CD14-positive monocyte (primary cell): ENCODE measurements around the gene LRP8. TPM values are rescaled to one million over a fixed set of nuclear protein-coding genes. Genes with fewer than 3 reads are reported as not detected.

Experiments used
- DNase-seq, 3 donors: peaks; one replicate each; pipeline ENCODE4 v3.0.0-alpha.2; 2011 to 2022
- H2AFZ ChIP-seq: 2 replicates; pipeline ENCODE4 v1.6.0; 2012; ENCODE audit warnings: mild to moderate bottlenecking, low read depth, low read length, inconsistent platforms; ENCODE audit not compliant: insufficient read depth, poor library complexity, severe bottlenecking
- H3K27ac ChIP-seq, 2 donors: 1 replicate in 1 of 2; 2 replicates in 1 of 2; pipeline ENCODE4 v1.5.1; 2012 to 2013; ENCODE audit warnings: low read length in 2 of 2, control low read depth in 1 of 2, inconsistent platforms in 1 of 2, low read depth in 1 of 2, mild to moderate bottlenecking in 1 of 2
- H3K27me3 ChIP-seq, 2 donors: one replicate each; pipeline versions ENCODE4 v1.6.0 to v1.6.1; 2011 to 2013; ENCODE audit warnings: low read length in 2 of 2; ENCODE audit not compliant: control insufficient read depth in 2 of 2, insufficient read depth in 2 of 2
- H3K36me3 ChIP-seq, 2 donors: replicated peaks in 1 of 2; 1 replicate in 1 of 2; 2 replicates in 1 of 2; pipeline versions ENCODE4 v1.5.1 to v1.6.1; 2012 to 2013; ENCODE audit warnings: low read length in 2 of 2, control low read depth in 1 of 2, inconsistent platforms in 1 of 2, mild to moderate bottlenecking in 1 of 2; ENCODE audit not compliant: insufficient read depth in 2 of 2, control insufficient read depth in 1 of 2
- H3K4me1 ChIP-seq, 2 donors: 1 replicate in 1 of 2; 2 replicates in 1 of 2; pipeline versions ENCODE4 v1.5.1 to v1.6.1; 2012 to 2013; ENCODE audit warnings: low read length in 2 of 2, control low read depth in 1 of 2, inconsistent platforms in 1 of 2, mild to moderate bottlenecking in 1 of 2, moderate library complexity in 1 of 2; ENCODE audit not compliant: insufficient read depth in 2 of 2, control insufficient read depth in 1 of 2
- H3K4me2 ChIP-seq: replicated peaks from 2 replicates; pipeline ENCODE3; 2012; ENCODE audit warnings: low read length, moderate library complexity, mild to moderate bottlenecking; ENCODE audit not compliant: poor library complexity, severe bottlenecking; ENCODE audit errors: extremely low read depth
- H3K4me3 ChIP-seq, 3 experiments: fragments of 200-600 bp in 1 of 3; sonication (generic) in 1 of 3; replicated peaks in 1 of 3; 1 replicate in 2 of 3; 2 replicates in 1 of 3; pipeline ENCODE4 v1.5.1; 2011 to 2013; ENCODE audit warnings: low read length in 3 of 3, mild to moderate bottlenecking in 3 of 3, control low read depth in 2 of 3, low read depth in 2 of 3, inconsistent platforms in 1 of 3, moderate library complexity in 1 of 3
- H3K79me2 ChIP-seq: 2 replicates; pipeline ENCODE4 v1.6.0; 2012; ENCODE audit warnings: mild to moderate bottlenecking, control low read depth, inconsistent platforms, low read length, moderate library complexity; ENCODE audit not compliant: insufficient read depth
- H3K9ac ChIP-seq: 2 replicates; pipeline ENCODE4 v1.6.0; 2017; ENCODE audit warnings: low read length, mild to moderate bottlenecking; ENCODE audit not compliant: insufficient read depth, poor library complexity, severe bottlenecking
- H3K9me3 ChIP-seq, 2 donors: replicated peaks in 1 of 2; 1 replicate in 1 of 2; 2 replicates in 1 of 2; pipeline versions ENCODE4 v1.5.1 to v1.6.1; 2012 to 2013; ENCODE audit warnings: low read length in 2 of 2, control low read depth in 1 of 2; ENCODE audit not compliant: control insufficient read depth in 1 of 2, insufficient read depth in 1 of 2
- H4K20me1 ChIP-seq: 2 replicates; pipeline ENCODE4 v1.6.0; 2012; ENCODE audit warnings: mild to moderate bottlenecking, low read length, control low read depth, moderate library complexity; ENCODE audit not compliant: insufficient read depth
- H3K27ac Mint-ChIP-seq, 7 donors: one replicate each; pipeline ENCODE4 v1.8.0; 2020; ENCODE audit warnings: mild to moderate bottlenecking in 7 of 7, mixed read lengths in 7 of 7, moderate library complexity in 6 of 7, inconsistent platforms in 2 of 7
- H3K27me3 Mint-ChIP-seq, 3 donors: one replicate each; pipeline ENCODE4 v1.8.0; 2021 to 2022; ENCODE audit warnings: low read depth in 3 of 3, mild to moderate bottlenecking in 3 of 3, mixed read lengths in 3 of 3, moderate library complexity in 3 of 3, inconsistent platforms in 1 of 3
- H3K36me3 Mint-ChIP-seq, 2 donors: one replicate each; pipeline ENCODE4 v1.8.0; 2020; ENCODE audit warnings: mixed read lengths in 2 of 2, inconsistent platforms in 1 of 2, mild to moderate bottlenecking in 1 of 2
- H3K4me1 Mint-ChIP-seq: one replicate; pipeline ENCODE4 v1.8.0; 2020; ENCODE audit warnings: mild to moderate bottlenecking, mixed read lengths
- H3K4me3 Mint-ChIP-seq, 2 donors: one replicate each; pipeline ENCODE4 v1.8.0; 2020; ENCODE audit warnings: mild to moderate bottlenecking in 2 of 2, mixed read lengths in 2 of 2, moderate library complexity in 1 of 2
- H3K9me3 Mint-ChIP-seq, 7 donors: one replicate each; pipeline ENCODE4 v1.8.0; 2020 to 2022; ENCODE audit warnings: mixed read lengths in 7 of 7, mild to moderate bottlenecking in 6 of 7, moderate library complexity in 6 of 7, inconsistent platforms in 2 of 7
- WGBS: methylation state at CpG from one replicate; pipeline ENCODE4 v1.1.5; 2013; ENCODE audit warnings: missing lambda C conversion rate; ENCODE audit not compliant: insufficient coverage; 5-methylcytosine and 5-hydroxymethylcytosine counted together
- intact Hi-C, 2 donors: fragments of 100-400 bp; cut with micrococcal nuclease; formaldehyde crosslinking; loops; one replicate each; pipeline versions ENCODE4 v1.15.0 to v1.15.1; 2023
- polyA plus RNA-seq, 3 donors: library from polyadenylated mRNA; depleted of rRNA in 1 of 3; unstranded in 2 of 3; stranded (reverse) in 1 of 3; fragments of 300-500 nt in 2 of 3; fragments of >200 nt in 1 of 3; fragmentation: Illumina TruSeq in 2 of 3; gene quantifications; 1 replicate in 2 of 3; 2 replicates in 1 of 3; pipeline ENCODE4 v1.2.3, GENCODE V29; 2012 to 2021
- TF ChIP-seq, protein P1 (sequence below): fragments of 200-600 bp; IDR thresholded peaks from one replicate; pipeline ENCODE4 v1.8.0; 2022; ENCODE audit warnings: antibody characterized with exemption, mild to moderate bottlenecking

Gene LRP8
- polyA plus RNA-seq, 3 donors = 0.76 to 11.3 (median 0.95) TPM

DNA sequence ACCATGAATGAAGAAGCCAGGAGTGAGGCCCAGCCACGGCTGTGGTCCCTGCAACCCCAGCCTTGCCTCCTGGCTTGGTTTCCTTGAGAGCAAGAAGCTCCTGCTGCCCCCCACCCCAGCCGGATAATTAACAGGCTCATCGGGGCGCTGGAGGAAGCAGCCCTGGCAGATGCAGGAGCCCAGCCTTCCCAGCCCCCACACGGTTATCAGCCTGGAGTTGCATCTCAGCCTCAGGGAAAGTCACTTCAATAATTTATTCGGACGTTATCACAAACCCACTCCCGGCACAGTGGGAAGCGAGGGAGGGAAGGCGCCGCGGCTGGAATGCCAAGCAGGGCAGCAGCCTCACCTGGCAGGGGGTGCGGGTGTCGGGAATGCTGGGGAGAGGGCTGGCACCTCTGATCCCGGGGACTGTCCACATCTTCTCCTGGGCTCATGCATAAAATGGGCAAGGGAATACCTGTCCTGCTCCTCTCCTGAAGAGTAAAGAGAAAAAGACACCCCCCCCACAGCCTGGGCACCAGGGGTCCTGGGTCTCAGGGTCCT is 43.3 kb upstream of the LRP8 start:
- Histone ChIP-seq H3K4me1 (peaks cover 24 to 28% of the 10 kb centered on the region in 2 donors), H4K20me1 (no peaks in the 10 kb centered on the region), H3K27ac (no peak overlapping the region), H3K27me3 (no peaks in the 10 kb centered on the region), H3K79me2 (no peaks in the 10 kb centered on the region), H3K36me3 (no peaks in the 10 kb centered on the region), H3K4me2 (no peak overlapping the region), H3K9ac (no peak overlapping the region), H2AFZ (no peak overlapping the region), H3K9me3 (no peaks in the 10 kb centered on the region), H3K4me3 (no peak overlapping the region)
- no peaks in the 10 kb centered on the region for H3K36me3 Mint-ChIP-seq
- intact Hi-C loops = no loop called here
- peaks cover 26% of the 10 kb centered on the region for H3K4me1 Mint-ChIP-seq
- TF ChIP-seq, protein P1, sequence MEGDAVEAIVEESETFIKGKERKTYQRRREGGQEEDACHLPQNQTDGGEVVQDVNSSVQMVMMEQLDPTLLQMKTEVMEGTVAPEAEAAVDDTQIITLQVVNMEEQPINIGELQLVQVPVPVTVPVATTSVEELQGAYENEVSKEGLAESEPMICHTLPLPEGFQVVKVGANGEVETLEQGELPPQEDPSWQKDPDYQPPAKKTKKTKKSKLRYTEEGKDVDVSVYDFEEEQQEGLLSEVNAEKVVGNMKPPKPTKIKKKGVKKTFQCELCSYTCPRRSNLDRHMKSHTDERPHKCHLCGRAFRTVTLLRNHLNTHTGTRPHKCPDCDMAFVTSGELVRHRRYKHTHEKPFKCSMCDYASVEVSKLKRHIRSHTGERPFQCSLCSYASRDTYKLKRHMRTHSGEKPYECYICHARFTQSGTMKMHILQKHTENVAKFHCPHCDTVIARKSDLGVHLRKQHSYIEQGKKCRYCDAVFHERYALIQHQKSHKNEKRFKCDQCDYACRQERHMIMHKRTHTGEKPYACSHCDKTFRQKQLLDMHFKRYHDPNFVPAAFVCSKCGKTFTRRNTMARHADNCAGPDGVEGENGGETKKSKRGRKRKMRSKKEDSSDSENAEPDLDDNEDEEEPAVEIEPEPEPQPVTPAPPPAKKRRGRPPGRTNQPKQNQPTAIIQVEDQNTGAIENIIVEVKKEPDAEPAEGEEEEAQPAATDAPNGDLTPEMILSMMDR = no peak
- peaks cover 0 to under 1% (median 0%) of the 10 kb centered on the region in 7 donors for H3K9me3 Mint-ChIP-seq
- WGBS = 80% methylated on average over 12 of the region's 15 CpGs
- peaks cover 2 to 4% (median 3%) of the 10 kb centered on the region in 3 donors for H3K27me3 Mint-ChIP-seq
- H3K4me3 Mint-ChIP-seq = no peak overlapping the region
- no peak for DNase-seq
- no peak overlapping the region for H3K27ac Mint-ChIP-seq

DNA sequence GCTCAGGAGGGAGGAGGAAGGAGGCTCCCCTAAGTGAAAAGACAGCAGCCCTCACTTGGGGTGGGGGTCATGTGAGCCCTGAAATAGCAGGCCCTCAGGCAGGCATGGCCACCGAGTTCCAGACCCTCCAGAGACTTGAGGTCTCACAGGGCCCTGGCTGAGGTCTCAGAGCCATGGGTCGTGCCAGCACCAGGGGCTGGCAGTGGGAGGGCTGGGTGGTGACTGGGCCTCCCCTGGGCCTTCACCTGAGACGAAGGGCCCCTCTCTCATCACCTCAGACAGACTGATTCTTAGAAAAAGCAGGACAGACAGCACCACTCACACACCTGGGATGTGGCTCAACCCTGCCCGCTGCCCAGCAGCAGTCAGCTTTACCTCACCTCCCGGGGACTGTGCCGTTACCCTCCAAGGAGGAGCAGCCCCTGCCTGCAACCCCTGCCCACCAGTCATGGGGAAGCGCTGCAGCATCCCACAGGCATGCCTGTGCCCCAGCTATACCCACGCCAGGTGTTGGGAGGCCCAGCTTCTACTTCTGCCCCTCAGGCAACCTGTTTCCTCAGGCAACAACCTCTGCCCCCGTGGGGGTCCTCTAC is 42.6 kb upstream of the LRP8 start:
- H3K4me2 ChIP-seq = no peak overlapping the region
- H4K20me1 ChIP-seq = no peaks in the 10 kb centered on the region
- H3K36me3 ChIP-seq = no peaks in the 10 kb centered on the region
- H3K36me3 Mint-ChIP-seq = no peaks in the 10 kb centered on the region
- H3K79me2 ChIP-seq = no peaks in the 10 kb centered on the region
- no peak overlapping the region for H3K4me3 ChIP-seq
- peaks cover 0 to 3% (median 0%) of the 10 kb centered on the region in 7 donors for H3K9me3 Mint-ChIP-seq
- no peak overlapping the region for H3K27ac Mint-ChIP-seq
- no peak overlapping the region for H3K4me3 Mint-ChIP-seq
- no peaks in the 10 kb centered on the region for H3K9me3 ChIP-seq
- peaks cover 2 to 4% (median 3%) of the 10 kb centered on the region in 3 donors for H3K27me3 Mint-ChIP-seq
- H3K27me3 ChIP-seq = no peaks in the 10 kb centered on the region
- WGBS = 96% methylated on average over 4 of the region's 9 CpGs
- no peak overlapping the region for H2AFZ ChIP-seq
- H3K4me1 Mint-ChIP-seq = peaks cover 33% of the 10 kb centered on the region
- H3K27ac ChIP-seq = no peak overlapping the region
- DNase-seq = no peak
- no peak overlapping the region for H3K9ac ChIP-seq
- H3K4me1 ChIP-seq = peaks cover 29 to 35% of the 10 kb centered on the region in 2 donors
- TF ChIP-seq, protein P1 = no peak
- intact Hi-C loops = no loop called here
